Prostate gland (tissue), 2 donors: ENCODE measurements around the gene TOMM7. TPM values are rescaled to one million over a fixed set of nuclear protein-coding genes. Genes with fewer than 3 reads are reported as not detected.

Experiments used
- DNase-seq: peaks from one replicate; pipeline ENCODE4 v3.0.0-alpha.2; 2019; ENCODE audit warnings: low spot score
- H3K27ac ChIP-seq, 2 donors: fragments of 200-600 bp; sonication (generic); 2 replicates each; pipeline ENCODE4 v1.5.1; 2017 to 2019
- H3K27me3 ChIP-seq: fragments of 200-600 bp; sonication (generic); replicated peaks from 2 replicates; pipeline ENCODE4 v1.5.1; 2019; ENCODE audit not compliant: insufficient read depth
- H3K36me3 ChIP-seq, 2 donors: fragments of 200-600 bp; sonication (generic); 1 replicate in 1 of 2; 2 replicates in 1 of 2; pipeline versions ENCODE4 v1.5.1 to v1.8.1; 2017 to 2019
- H3K4me1 ChIP-seq: fragments of 200-600 bp; sonication (generic); replicated peaks from 2 replicates; pipeline ENCODE4 v1.5.1; 2019
- H3K4me3 ChIP-seq, 2 donors: fragments of 200-600 bp; sonication (generic); 2 replicates each; pipeline ENCODE4 v1.5.1; 2017 to 2019
- H3K9me3 ChIP-seq: fragments of 200-600 bp; sonication (generic); 2 replicates; pipeline ENCODE4 v1.5.1; 2017
- CTCF ChIP-seq, 4 experiments: fragments of 200-600 bp in 2 of 4; fragments of 450-650 bp in 2 of 4; sonication (generic) in 2 of 4; IDR thresholded peaks; 1 replicate in 3 of 4; 2 replicates in 1 of 4; pipeline ENCODE4 v1.5.1; 2016 to 2019; ENCODE audit warnings: antibody characterized with exemption in 4 of 4, mild to moderate bottlenecking in 2 of 4, moderate library complexity in 2 of 4
- POLR2A ChIP-seq: fragments of 450-650 bp; IDR thresholded peaks from one replicate; pipeline ENCODE4 v1.6.1; 2016; ENCODE audit warnings: antibody characterized with exemption, mild to moderate bottlenecking
- POLR2AphosphoS5 ChIP-seq: sonication (generic); formaldehyde crosslinking; IDR thresholded peaks from one replicate; pipeline ENCODE4 v1.6.1; 2017; ENCODE audit warnings: antibody characterized with exemption
- WGBS: methylation state at CpG from one replicate; pipeline ENCODE4 v1.1.5; 2018; 5-methylcytosine and 5-hydroxymethylcytosine counted together
- intact Hi-C: fragments of 100-400 bp; cut with DNase I; formaldehyde crosslinking; loops from one replicate; pipeline ENCODE4 v1.14.2; 2022
- total RNA-seq, 2 donors: library from RNA; depleted of rRNA; stranded (reverse); fragments of >200 nt; gene quantifications; one replicate each; pipeline ENCODE4 v1.1.0, GENCODE V29; 2016

The TOMM7 gene
- total RNA-seq, 2 donors from 2014 or later = 124 to 190 TPM

DNA sequence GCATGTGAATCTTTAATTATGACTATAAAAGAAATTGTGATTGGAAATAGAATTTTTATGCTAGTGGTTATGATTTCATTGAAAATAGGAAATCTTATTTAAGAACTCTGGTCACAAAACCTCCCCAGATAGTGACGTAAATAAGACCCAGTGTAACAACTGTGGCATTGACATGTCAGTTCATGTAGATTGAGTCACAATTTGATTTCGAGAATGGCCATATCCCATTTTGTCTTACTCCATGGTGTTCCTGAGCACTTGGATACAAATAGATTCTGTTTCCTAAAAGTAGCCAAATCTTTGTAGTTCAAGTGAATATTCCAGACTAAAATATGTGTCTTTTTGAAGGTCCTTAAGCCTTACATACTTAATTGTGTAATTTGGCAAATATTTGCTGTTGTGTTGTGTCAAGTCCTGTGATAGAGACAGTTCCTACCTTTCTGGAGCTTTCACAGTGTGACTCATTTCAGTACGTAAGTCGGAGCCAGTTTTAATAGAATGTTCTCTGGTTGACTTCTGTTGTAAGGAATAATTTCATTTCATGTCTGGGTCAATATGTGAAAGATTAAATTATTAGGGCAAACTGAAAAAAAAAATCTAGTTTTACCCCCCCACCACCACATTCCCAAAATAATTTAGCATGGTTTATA lies 37.1 kb upstream of the TOMM7 start:
- H3K4me3 ChIP-seq = no peak overlapping the region
- 69% methylated on average over 4 of the region's 4 CpGs for WGBS
- H3K27me3 ChIP-seq = no peaks in the 10 kb centered on the region
- intact Hi-C loops = no loop called here
- H3K36me3 ChIP-seq = no peaks in the 10 kb centered on the region
- H3K4me1 ChIP-seq = peaks cover 4% of the 10 kb centered on the region
- no peak overlapping the region for H3K27ac ChIP-seq
- no peak for TF ChIP-seq POLR2AphosphoS5
- TF ChIP-seq CTCF (IDR thresholded peaks at IDR 0.05) = no peak
- TF ChIP-seq POLR2A = no peak
- DNase-seq = no peak
- H3K9me3 ChIP-seq = no peaks in the 10 kb centered on the region

- no peaks in the 10 kb centered on the region for H3K36me3 ChIP-seq
- no peak overlapping the region for H3K27ac ChIP-seq
- no peaks in the 10 kb centered on the region for H3K9me3 ChIP-seq
- 83% methylated on average over 10 of the region's 10 CpGs for WGBS
- no peaks in the 10 kb centered on the region for H3K27me3 ChIP-seq
- TF ChIP-seq CTCF (IDR thresholded peaks at IDR 0.05) = no peak
- TF ChIP-seq POLR2A = no peak
- no peak for TF ChIP-seq POLR2AphosphoS5
- no peak overlapping the region for H3K4me3 ChIP-seq
- H3K4me1 ChIP-seq = peaks cover 4% of the 10 kb centered on the region
- DNase-seq = no peak
- intact Hi-C loops = no loop called here
These were observed 36.3 kb upstream of the TOMM7 start for GRCh38 chr7:22858640-22859561.

DNA sequence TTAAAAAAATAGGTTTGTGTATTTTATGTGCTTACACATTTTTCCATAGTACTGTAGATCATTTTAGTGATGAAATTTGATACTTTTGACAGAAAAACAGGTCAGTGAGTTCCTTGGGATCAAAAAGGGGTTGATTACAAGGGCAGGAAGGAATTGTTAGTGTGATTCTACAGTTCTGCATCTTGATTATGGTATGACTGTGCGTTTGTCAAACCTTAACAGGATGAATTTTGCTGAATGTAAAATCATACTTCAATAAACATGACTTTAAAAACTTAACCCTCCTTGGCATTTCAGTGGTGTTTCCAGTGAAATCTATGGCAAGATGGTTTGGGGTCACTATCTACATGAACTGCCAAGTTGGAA lies 35.6 kb upstream of the TOMM7 start:
- Histone ChIP-seq H3K4me3 (no peak overlapping the region), H3K9me3 (no peaks in the 10 kb centered on the region), H3K27me3 (no peaks in the 10 kb centered on the region), H3K36me3 (no peaks in the 10 kb centered on the region), H3K27ac (no peak overlapping the region), H3K4me1 (peaks cover 4% of the 10 kb centered on the region)
- TF ChIP-seq CTCF (IDR thresholded peaks at IDR 0.05) = no peak
- TF ChIP-seq POLR2A = no peak
- TF ChIP-seq POLR2AphosphoS5 = no peak
- DNase-seq = no peak
- intact Hi-C loops = no loop called here
- 98% methylated on average over 1 of the region's 1 CpG for WGBS

DNA sequence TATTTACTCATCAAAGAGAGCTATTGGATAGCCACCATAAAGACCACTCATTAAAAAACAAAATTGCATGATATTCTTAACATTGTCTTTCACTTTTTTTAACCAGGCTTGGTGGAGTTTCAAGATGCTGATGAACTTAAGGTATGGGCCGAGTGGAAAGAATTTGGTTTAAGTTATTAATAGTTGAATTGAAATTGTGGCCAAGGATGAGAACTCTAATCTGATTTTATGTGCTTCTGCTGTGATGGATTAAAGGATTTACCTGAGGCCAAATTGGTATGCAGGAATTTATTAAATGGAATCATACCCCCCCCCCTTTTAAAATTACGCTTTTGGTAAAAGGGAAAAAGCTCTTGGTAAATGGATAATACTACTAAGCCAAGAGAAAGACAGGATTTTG lies 33.8 kb upstream of the TOMM7 start:
- Histone ChIP-seq H3K27me3 (no peaks in the 10 kb centered on the region), H3K4me1 (peaks cover 4% of the 10 kb centered on the region), H3K4me3 (no peak overlapping the region), H3K36me3 (no peaks in the 10 kb centered on the region), H3K27ac (no peak overlapping the region), H3K9me3 (no peaks in the 10 kb centered on the region)
- no peak for DNase-seq
- TF ChIP-seq CTCF (IDR thresholded peaks at IDR 0.05) (no peak), POLR2AphosphoS5 (no peak), POLR2A (no peak)
- intact Hi-C loops = no loop called here
- 82% methylated on average over 2 of the region's 2 CpGs for WGBS

DNA sequence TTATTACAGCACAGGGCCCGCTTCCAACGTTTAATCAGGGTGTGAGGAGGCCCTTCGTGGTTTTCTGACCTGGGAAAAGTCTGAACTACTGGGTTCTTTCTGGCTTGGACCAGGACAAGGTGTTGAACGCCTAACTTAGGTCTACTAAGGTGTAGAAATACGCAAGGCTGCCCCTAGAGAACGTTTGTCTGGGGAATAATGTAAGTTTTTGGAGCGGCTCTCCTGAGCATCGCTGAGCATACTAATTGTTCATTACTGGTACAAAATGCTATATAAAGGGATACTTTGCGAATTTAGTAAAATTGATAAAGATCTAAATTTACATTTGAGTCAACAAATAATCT lies 32.4 kb upstream of the TOMM7 start:
- 42% methylated on average over 9 of the region's 9 CpGs for WGBS
- no peaks in the 10 kb centered on the region for H3K27me3 ChIP-seq
- TF ChIP-seq POLR2A = no peak
- TF ChIP-seq POLR2AphosphoS5 = no peak
- no peak for TF ChIP-seq CTCF (IDR thresholded peaks at IDR 0.05)
- no peaks in the 10 kb centered on the region for H3K36me3 ChIP-seq
- H3K27ac ChIP-seq = peak overlapping the region; percentile 68 to 78
- no peaks in the 10 kb centered on the region for H3K9me3 ChIP-seq
- no peak for DNase-seq
- H3K4me3 ChIP-seq = peak overlapping the region; percentile 45 to 73
- intact Hi-C loops = no loop called here
- H3K4me1 ChIP-seq = peaks cover 4% of the 10 kb centered on the region
